ENCODE measurements around the gene GBF1.

The GBF1 gene

DNA sequence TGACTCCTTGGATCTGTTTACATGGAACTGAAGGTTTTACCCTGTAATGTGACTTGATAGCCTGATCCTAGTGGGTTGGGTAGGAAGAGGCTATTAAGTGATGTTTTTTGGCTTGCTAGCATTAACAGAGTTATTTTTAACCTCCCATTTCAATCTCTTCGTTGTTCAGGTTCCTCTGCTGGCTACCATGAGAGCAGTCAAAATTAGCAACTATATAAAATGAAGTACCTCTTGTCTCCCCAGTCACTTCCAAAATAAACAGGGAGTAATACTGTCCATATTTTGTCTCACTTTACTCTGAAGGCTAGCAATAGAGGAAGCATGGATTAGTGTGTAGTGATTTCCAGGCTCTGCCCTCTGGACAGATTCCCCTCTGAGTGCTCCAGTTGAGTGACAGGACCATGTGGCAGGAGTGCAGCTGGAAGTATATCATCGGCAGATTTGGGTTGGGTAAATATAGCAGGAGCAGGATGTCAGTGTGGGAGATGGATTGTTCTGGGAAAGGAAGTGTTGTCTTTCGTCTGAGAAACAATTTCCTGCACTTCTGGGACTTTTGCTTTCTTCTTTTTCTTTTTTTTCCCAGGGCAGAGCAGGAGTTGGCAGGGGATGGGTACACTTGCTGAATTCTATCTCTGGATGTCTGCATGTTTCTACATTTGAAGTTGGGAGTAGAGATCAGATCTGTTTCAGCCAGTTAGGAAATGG is 35.2 kb downstream of the GBF1 start:
- TF ChIP-seq, protein P1, sequence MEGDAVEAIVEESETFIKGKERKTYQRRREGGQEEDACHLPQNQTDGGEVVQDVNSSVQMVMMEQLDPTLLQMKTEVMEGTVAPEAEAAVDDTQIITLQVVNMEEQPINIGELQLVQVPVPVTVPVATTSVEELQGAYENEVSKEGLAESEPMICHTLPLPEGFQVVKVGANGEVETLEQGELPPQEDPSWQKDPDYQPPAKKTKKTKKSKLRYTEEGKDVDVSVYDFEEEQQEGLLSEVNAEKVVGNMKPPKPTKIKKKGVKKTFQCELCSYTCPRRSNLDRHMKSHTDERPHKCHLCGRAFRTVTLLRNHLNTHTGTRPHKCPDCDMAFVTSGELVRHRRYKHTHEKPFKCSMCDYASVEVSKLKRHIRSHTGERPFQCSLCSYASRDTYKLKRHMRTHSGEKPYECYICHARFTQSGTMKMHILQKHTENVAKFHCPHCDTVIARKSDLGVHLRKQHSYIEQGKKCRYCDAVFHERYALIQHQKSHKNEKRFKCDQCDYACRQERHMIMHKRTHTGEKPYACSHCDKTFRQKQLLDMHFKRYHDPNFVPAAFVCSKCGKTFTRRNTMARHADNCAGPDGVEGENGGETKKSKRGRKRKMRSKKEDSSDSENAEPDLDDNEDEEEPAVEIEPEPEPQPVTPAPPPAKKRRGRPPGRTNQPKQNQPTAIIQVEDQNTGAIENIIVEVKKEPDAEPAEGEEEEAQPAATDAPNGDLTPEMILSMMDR (IDR thresholded peaks at IDR 0.05; ENCODE audit: low read depth, low read length): no peak
- H3K4me3 ChIP-seq (replicated peaks in 1 of 2; ENCODE audit: low read depth in 2 of 2, low read length in 2 of 2): peak overlapping the region in 1 of 2 donors; percentile 6
- peak; percentile 42 to 58 for DNase-seq (ENCODE audit: low read depth in 2 of 2)

- DNase-seq (ENCODE audit: low read depth in 2 of 2): peak in 1 of 2 donors; percentile 46
- TF ChIP-seq, protein P1 (IDR thresholded peaks at IDR 0.05; ENCODE audit: low read depth, low read length): no peak
- H3K4me3 ChIP-seq (replicated peaks in 1 of 2; ENCODE audit: low read depth in 2 of 2, low read length in 2 of 2): peak overlapping the region in 1 of 2 donors; percentile 6
Observed at GRCh38 chr10:102281102-102281487, 35.8 kb downstream of the GBF1 start.

DNA sequence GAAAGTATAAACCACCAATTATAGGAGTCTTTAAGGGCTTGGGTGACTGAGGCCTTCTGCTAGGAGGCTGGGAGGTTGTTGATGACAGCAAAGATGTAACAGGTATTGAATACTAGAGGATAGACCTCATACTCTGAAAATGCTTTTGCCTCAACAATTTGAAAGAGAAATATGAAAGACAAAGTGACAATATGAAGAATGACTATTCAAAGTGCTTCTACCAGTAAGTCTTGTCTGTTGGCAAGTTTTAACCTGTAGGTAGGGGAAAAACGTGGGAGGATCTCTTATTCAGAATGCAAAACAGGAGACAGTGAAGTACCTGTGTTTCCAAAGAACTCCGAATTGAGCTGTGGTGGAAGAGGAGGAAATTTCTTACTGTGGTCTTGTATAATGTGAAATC is 38.2 kb downstream of the GBF1 start:
- TF ChIP-seq, protein P1 (IDR thresholded peaks at IDR 0.05; ENCODE audit: low read depth, low read length): no peak
- H3K4me3 ChIP-seq (replicated peaks in 1 of 2; ENCODE audit: low read depth in 2 of 2, low read length in 2 of 2): no peak overlapping the region
- DNase-seq (ENCODE audit: low read depth in 2 of 2): no peak

- TF ChIP-seq, protein P1 (IDR thresholded peaks at IDR 0.05; ENCODE audit: low read depth, low read length): no peak
- DNase-seq (ENCODE audit: low read depth in 2 of 2): no peak
- H3K4me3 ChIP-seq (replicated peaks in 1 of 2; ENCODE audit: low read depth in 2 of 2, low read length in 2 of 2): no peak overlapping the region
Observed at GRCh38 chr10:102283890-102284289, 38.6 kb downstream of the GBF1 start.

GRCh38 chr10:102284531-102284930 is 39.2 kb downstream of the GBF1 start:
- H3K4me3 ChIP-seq (replicated peaks in 1 of 2; ENCODE audit: low read depth in 2 of 2, low read length in 2 of 2): no peak overlapping the region
- TF ChIP-seq, protein P1 (IDR thresholded peaks at IDR 0.05; ENCODE audit: low read depth, low read length): no peak
- no peak for DNase-seq (ENCODE audit: low read depth in 2 of 2)

GRCh38 chr10:102285133-102285532 is 39.8 kb downstream of the GBF1 start:
- TF ChIP-seq, protein P1 (IDR thresholded peaks at IDR 0.05; ENCODE audit: low read depth, low read length): no peak
- no peak overlapping the region for H3K4me3 ChIP-seq (replicated peaks in 1 of 2; ENCODE audit: low read depth in 2 of 2, low read length in 2 of 2)
- DNase-seq (ENCODE audit: low read depth in 2 of 2): no peak

- TF ChIP-seq, protein P1 (IDR thresholded peaks at IDR 0.05; ENCODE audit: low read depth, low read length): no peak
- H3K4me3 ChIP-seq (replicated peaks in 1 of 2; ENCODE audit: low read depth in 2 of 2, low read length in 2 of 2): no peak overlapping the region
- no peak for DNase-seq (ENCODE audit: low read depth in 2 of 2)
Observed at GRCh38 chr10:102286216-102286615, 40.9 kb downstream of the GBF1 start.
